ENCODE results near the gene VDR. TPM values are rescaled to one million over a fixed set of nuclear protein-coding genes. Genes with fewer than 3 reads are reported as not detected.

VDR gene
- total RNA-seq, result 1 to 10 TPM; 1.9 to 6.0 (median 3.6) TPM

DNA sequence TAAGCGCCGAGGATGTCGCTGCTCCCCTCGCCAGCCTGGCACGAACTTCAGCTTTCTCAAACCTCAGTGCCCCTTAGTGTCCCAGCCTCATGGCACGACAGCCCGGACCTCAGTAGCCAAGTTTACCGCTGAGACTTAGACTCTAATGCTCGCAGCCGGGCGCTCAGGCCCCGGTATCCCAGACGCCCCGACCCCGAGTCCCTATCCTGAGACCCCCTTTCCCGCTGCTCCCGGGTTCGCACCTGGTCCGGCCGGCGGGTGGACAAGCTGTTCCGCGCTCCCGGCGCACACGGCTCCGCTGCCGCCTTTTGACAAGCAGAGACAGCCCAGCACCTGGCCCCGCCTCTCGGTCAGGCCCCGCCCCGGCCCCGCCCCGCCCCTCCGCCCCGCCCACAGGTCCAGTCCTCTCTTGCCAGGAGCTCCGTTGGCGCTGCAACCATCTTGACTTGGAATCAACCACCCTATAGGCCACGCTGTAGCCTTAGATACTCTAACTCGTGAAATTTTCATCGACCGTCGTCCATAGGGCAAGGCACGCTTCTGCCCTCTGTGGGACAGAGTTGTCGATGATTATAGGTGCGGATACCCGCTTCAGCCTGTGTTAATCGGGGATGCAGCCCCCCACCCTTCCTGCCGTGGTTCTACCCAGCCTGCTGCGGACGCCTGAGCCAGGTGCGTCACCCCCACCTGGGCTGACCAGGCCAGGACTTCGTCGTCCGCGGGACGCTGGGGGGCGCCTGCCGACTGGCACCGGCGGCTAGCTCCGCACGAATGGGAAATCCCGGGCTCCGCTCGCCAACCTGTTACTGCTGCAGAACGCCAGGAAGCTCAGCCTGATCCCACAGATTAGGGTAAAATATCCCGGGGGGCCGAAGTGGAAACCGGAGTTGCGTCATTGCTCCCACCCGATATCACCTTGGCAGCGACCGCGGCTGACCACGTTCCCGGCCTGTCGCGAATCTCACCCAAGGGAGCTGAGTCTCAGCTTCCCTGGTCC lies at the start of gene VDR:
Gene VDR (minus strand): TSS at position 282 of the 997 bp plus-strand sequence. CDS start 25,881 bp downstream, outside the sequence.
- TF ChIP-seq, protein P1, sequence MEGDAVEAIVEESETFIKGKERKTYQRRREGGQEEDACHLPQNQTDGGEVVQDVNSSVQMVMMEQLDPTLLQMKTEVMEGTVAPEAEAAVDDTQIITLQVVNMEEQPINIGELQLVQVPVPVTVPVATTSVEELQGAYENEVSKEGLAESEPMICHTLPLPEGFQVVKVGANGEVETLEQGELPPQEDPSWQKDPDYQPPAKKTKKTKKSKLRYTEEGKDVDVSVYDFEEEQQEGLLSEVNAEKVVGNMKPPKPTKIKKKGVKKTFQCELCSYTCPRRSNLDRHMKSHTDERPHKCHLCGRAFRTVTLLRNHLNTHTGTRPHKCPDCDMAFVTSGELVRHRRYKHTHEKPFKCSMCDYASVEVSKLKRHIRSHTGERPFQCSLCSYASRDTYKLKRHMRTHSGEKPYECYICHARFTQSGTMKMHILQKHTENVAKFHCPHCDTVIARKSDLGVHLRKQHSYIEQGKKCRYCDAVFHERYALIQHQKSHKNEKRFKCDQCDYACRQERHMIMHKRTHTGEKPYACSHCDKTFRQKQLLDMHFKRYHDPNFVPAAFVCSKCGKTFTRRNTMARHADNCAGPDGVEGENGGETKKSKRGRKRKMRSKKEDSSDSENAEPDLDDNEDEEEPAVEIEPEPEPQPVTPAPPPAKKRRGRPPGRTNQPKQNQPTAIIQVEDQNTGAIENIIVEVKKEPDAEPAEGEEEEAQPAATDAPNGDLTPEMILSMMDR (IDR thresholded peaks at IDR 0.05; ENCODE audit: low read depth), result no peak

DNA sequence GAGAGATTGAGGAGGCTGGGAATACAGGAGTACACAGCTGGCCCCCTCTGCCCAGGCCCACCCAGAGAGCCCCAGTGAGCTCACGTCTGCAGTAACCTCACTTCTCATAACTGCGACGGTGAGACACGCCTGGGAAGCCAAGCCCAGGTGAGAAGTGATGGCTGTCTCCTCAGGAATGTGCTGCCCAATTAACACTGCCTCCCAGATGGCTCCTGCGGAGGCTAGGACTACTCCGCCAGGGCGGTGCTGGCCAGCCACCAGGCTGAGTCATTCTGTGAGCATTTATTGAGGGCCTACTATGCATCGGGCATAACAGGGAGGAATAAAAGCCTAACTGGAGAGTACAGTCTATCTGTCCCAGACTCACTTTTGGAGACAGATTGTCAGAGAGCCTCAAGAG lies 49.3 kb upstream of the VDR start:
- TF ChIP-seq, protein P1 (IDR thresholded peaks at IDR 0.05; ENCODE audit: low read depth), result no peak

GRCh38 chr12:47950856-47951468 lies 46.2 kb upstream of the VDR start:
- TF ChIP-seq, protein P1 (IDR thresholded peaks at IDR 0.05; ENCODE audit: low read depth), result no peak

DNA sequence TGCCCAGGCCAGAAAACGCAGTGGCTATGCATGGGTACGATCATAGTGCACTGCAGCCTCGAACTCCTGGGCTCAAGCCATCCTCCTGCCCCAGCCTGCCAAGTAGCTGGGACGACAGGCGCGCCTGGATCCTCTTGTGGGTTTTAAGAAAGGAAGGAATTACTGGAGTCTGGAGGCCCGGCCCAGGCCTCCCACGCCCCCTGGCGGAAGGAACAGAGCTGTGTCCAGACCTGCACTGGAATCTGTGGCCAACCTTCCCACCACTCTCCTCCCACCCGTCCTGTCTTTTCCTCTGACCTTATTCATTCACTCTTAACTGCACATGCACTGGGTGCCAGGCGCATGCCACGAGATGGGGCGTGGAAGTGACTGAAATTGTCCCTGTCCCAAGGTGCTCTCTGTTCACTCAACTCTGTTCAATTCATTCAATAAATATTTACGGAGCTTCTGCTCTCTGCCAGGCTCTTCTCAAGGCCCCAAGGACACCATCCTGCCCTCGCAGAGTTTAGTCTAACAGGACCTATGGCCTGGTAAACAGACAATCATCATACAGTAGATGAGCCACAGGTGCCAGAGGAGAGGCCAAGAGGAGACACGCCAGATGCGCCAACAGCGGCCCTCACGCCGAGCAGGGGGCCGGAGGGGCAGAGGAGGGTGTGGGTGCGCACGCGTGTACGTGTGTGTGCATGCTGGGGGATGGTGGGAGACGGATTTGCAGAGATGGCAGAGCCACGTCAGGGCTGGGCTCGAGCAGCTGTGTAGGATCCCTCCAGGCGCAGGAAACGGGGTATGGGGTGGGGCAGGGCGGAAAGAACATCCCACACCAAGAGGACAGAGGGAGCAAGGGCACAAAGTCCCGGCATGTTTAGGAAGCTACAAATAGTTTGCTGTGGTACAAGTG lies 44.9 kb upstream of the VDR start:
- TF ChIP-seq, protein P1 (IDR thresholded peaks at IDR 0.05; ENCODE audit: low read depth), result no peak

GRCh38 chr12:47947341-47947740 lies 42.5 kb upstream of the VDR start:
- TF ChIP-seq, protein P1 (IDR thresholded peaks at IDR 0.05; ENCODE audit: low read depth), result no peak

- TF ChIP-seq, protein P1 (IDR thresholded peaks at IDR 0.05; ENCODE audit: low read depth), result no peak
Observed at GRCh38 chr12:47946413-47947323, 41.9 kb upstream of the VDR start.
